Measurements from ENCODE around the gene CCNI.

GRCh38 chr4:77073981-77074380, 1.8 kb downstream of the CCNI start:
- TF ChIP-seq CTCF (IDR thresholded peaks at IDR 0.05): no peak
- no peak for TF ChIP-seq POLR2A (IDR thresholded peaks at IDR 0.05)
- no peak for TF ChIP-seq EP300 (IDR thresholded peaks at IDR 0.05)
